Femur (tissue), 1 donor: ENCODE data around the gene GJC3.
"Not testable (repeated sequence)": the region's sequence is repeated elsewhere in the genome, so short reads cannot be mapped to it uniquely, and the experiment has no call there.

Experiments
- DNase-seq: peaks from one replicate; pipeline ENCODE4 v3.0.0-alpha.2; 2017

GJC3 gene

GRCh38 chr7:99928994-99929729, at the start of gene GJC3:
Gene GJC3, minus strand, starts transcription at chr7:99929620. Its CDS starts 0 bp downstream, at chr7:99929620.
- peak; percentile 50 for DNase-seq

- DNase-seq, result no peak
Observed at GRCh38 chr7:99976626-99977025, 47.2 kb upstream of the GJC3 start.

- no peak for DNase-seq
Observed at GRCh38 chr7:99975782-99976521, 46.5 kb upstream of the GJC3 start, which contains the start of gene AZGP1. Gene AZGP1, minus strand, starts transcription at chr7:99976031. Its CDS starts 11 bp downstream, at chr7:99976020.

GRCh38 chr7:99974681-99975080, 45.3 kb upstream of the GJC3 start:
- DNase-seq, result no peak

DNA sequence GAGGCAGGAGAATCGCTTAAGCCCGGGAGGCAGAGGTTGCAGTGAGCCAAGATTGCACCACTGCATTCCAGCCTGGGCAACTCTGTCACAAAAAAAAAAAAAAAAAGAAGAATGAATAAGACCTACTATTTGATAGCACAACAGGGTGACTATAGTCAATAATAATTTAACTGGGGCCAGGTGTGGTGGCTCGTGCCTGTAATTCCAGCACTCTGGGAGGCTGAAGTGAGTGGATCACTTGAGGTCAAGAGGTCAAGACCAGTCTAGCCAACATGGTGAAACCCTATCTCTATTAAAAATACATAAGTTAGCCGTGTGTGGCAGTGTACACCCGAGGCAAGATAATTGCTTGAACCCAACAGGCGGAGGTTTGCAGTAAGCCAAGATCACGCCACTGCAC, 44.4 kb upstream of the GJC3 start:
- not testable (repeated sequence) for DNase-seq

- DNase-seq, result no peak
Observed at GRCh38 chr7:99971242-99971641, 41.8 kb upstream of the GJC3 start.

DNA sequence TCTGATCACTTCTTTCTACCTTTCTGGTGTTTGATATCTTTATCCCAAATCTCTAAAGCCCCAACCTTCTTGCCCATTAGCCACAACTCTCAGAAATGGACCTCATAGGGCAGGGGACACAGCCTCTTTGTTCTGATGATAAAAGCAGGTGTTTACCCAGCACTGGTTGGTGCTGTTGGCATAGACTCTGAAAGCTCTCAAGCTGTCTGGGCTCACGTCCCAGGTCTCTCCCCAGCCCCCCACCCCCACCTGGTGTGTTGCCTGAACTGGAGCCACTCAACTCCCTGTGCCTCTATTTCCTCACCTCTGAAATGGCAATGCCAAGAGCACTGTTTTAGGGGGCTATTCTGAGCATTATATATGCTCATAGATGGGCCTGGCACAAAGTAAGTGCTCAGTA, 40.4 kb upstream of the GJC3 start:
- not testable (repeated sequence) for DNase-seq

- DNase-seq, result no peak
Observed at GRCh38 chr7:99969298-99969697, 39.9 kb upstream of the GJC3 start.

GRCh38 chr7:99958564-99959227, 29.3 kb upstream of the GJC3 start:
- DNase-seq, result no peak

GRCh38 chr7:99955247-99955646, 25.8 kb upstream of the GJC3 start:
- no peak for DNase-seq

DNA sequence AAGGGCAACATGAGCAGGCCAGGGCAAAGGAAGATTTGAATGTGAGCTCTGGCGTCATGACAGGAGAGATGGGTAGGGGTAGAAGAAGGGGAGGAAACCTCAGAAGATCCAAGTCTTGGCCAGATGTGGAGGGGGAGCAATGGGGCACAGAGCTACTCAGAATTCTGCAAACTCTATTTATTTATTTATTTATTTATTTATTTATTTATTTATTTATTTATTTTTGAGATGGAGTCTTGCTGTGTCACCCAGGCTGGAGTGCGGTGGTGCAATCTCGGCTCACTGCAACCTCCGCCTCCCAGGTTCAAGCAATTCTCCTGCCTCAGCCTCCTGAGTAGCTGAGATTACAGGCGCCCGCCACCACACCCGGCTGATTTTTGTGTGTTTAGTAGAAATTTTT, 25.2 kb upstream of the GJC3 start:
- not testable (repeated sequence) for DNase-seq

GRCh38 chr7:99953649-99954048, 24.2 kb upstream of the GJC3 start:
- no peak for DNase-seq

GRCh38 chr7:99952649-99953048, 23.2 kb upstream of the GJC3 start:
- DNase-seq, result not testable (repeated sequence)

DNA sequence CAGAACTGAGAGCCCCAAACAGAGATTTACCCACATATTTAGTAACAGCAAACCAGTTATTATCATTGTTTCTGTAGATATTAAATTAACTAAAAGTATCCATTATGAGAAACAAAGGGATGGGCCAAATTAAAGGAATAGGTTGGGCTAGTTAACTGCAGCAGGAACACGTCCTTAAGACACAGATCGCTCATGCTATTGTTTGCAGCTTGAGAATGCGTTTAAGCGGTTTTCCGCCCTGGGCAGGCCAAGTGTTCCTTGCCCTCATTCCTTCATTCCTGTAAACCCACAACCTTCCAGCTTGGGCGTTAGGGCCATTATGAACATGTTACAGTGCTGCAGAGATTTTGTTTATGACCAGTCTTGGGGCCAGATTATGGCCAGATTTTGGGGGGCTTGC, 21.4 kb upstream of the GJC3 start:
- DNase-seq, result not testable (repeated sequence)

GRCh38 chr7:99949645-99950228, 20.3 kb upstream of the GJC3 start:
- no peak for DNase-seq

GRCh38 chr7:99947608-99948007, 18.2 kb upstream of the GJC3 start:
- no peak for DNase-seq

DNA sequence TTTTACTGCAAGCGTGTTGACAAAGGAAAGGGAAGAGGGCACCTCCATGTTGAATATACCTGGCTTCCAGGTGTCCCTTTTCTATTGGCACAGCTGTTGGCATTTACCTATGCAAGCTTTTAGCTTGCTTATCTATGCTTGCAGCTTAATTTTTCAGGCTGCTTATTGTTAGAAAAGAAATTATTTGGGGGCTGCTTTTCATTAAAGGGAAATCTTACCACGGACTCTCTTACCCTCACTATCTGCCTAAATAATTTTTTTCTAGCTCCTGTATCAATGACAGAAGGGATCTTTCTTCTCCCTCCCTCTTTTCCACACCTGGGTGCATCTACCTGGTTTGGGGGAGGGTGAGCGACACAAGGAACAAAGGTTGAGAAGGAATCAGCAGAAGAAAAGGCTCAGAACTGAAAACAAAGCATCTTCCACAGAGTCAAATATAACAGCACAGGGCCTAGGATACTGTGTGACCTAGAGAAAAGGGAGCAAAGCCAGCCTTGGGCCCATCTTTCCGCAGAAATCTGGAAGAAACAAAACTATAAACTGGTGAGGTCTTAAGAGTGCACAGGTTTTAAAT, 15.2 kb upstream of the GJC3 start:
- no peak for DNase-seq

DNA sequence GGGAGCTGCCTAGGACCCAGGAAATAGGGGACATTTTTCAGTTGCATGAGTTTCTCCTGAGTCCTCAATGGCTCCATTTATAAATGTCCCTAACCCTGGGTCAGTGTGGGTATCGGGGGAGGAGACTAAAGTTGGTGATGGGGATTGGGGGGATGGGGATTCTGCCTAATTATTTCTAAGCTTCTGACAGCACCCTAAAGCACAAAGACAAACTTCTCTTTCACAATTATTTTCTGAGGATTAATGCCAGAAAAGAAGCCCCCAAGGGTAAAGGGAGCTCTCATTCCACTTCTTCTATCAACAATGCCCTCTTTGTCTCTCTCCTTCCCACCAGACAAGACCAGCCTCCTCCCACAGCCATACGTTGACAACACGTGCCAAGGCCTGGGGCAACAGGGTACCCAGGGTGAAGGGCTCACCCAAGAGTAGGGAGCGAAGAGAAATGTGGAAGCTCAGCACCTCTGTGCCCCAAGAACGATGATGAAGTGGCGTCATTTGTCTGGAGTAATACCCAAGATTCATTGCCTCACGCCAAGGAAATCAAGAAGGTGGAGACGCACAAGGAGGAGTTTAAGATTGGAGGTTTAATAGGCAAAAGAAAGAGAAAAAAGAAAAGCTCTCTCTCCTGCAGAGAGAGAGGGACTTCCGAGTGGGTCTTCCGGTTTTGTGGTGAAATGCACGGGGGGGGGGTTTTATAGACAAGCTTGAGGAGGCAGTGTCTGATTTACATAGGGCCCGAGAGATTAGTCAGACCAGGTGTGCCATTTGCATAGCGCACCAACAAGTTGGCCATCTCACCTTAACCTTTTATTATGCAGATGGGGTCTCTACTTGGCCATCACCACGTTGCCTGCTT, 14.4 kb upstream of the GJC3 start:
- no peak for DNase-seq

GRCh38 chr7:99938296-99938695, 8.9 kb upstream of the GJC3 start:
- DNase-seq, result no peak

- not testable (repeated sequence) for DNase-seq
Observed at GRCh38 chr7:99935009-99935408, 5.6 kb upstream of the GJC3 start.

DNA sequence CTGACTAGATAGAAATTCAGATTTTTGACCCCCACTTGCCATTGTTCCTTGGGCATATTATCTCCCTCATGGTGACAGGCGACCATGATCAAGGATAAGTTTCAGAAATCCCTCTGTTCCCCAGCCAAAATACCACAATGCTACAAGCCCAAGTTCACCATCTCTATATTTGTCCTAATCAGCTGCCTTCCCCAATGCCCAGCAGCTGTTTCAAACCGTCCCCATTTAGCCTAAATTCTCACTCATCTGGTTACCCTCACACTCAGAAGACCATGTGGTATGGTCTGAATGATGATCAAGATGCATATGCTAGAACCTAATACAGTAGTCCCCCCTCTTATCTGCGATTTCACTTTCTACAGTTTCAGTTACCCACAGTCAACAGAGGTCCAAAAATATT, 956 bp upstream of the GJC3 start:
- no peak for DNase-seq

DNA sequence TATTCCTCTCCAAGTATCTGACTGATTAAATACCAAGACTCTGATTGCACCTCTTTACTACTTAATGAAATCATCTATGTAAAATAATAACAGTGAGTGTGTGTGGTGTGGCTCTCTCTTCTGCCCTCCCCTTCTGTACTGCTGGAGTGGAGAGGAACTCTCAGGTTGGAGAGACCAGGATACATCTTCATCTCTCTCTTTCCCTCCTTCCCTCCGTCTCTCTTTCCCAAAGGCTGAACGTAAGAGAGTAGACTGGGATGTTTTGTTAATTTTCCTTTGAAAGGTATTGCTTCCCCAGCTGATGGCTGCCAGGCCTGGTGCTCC, 272 bp upstream of the GJC3 start:
- no peak for DNase-seq
